Mucosa of rectum (tissue), 2 donors: Measurements from ENCODE around the gene DYNC1I1.
"Not testable (repeated sequence)": the region's sequence is repeated elsewhere in the genome, so short reads cannot be mapped to it uniquely, and the experiment has no call there.

Source experiments
- H3K27ac ChIP-seq, 2 donors: one replicate each; pipeline ENCODE4 v1.7.0; 2013; ENCODE audit warnings: inconsistent platforms in 2 of 2, low read depth in 2 of 2, low read length in 2 of 2
- H3K27me3 ChIP-seq, 2 donors: one replicate each; pipeline ENCODE4 v1.7.0; 2013; ENCODE audit warnings: low read length in 2 of 2; ENCODE audit not compliant: control insufficient read depth in 2 of 2, insufficient read depth in 2 of 2
- H3K36me3 ChIP-seq, 2 donors: one replicate each; pipeline ENCODE4 v1.7.0; 2013; ENCODE audit warnings: low read length in 2 of 2; ENCODE audit not compliant: control insufficient read depth in 2 of 2, insufficient read depth in 2 of 2
- H3K4me1 ChIP-seq, 2 donors: one replicate each; pipeline ENCODE4 v1.7.0; 2013; ENCODE audit warnings: low read length in 2 of 2, mild to moderate bottlenecking in 1 of 2; ENCODE audit not compliant: control insufficient read depth in 2 of 2, insufficient read depth in 2 of 2
- H3K4me3 ChIP-seq, 2 donors: one replicate each; pipeline ENCODE4 v1.7.0; 2013; ENCODE audit warnings: low read length in 2 of 2
- H3K9ac ChIP-seq, 2 donors: one replicate each; pipeline ENCODE4 v1.7.0; 2013; ENCODE audit warnings: low read length in 2 of 2, low read depth in 1 of 2, mild to moderate bottlenecking in 1 of 2
- H3K9me3 ChIP-seq, 2 donors: one replicate each; pipeline ENCODE4 v1.7.0; 2013; ENCODE audit warnings: low read length in 2 of 2; ENCODE audit not compliant: control insufficient read depth in 2 of 2
- donor health status: healthy.
- donor health status: Normal muscosa, but diverticular disease.

The DYNC1I1 gene

GRCh38 chr7:95921543-95921942, 149.2 kb downstream of the DYNC1I1 start:
- H3K4me3 ChIP-seq: no peak overlapping the region
- no peaks in the 10 kb centered on the region for H3K36me3 ChIP-seq
- no peaks in the 10 kb centered on the region for H3K27me3 ChIP-seq
- no peaks in the 10 kb centered on the region for H3K4me1 ChIP-seq
- no peak overlapping the region for H3K9ac ChIP-seq
- no peak overlapping the region for H3K27ac ChIP-seq
- no peaks in the 10 kb centered on the region for H3K9me3 ChIP-seq

- H3K4me3 ChIP-seq: no peak overlapping the region
- no peaks in the 10 kb centered on the region for H3K4me1 ChIP-seq
- no peaks in the 10 kb centered on the region for H3K9me3 ChIP-seq
- no peak overlapping the region for H3K9ac ChIP-seq
- no peak overlapping the region for H3K27ac ChIP-seq
- no peaks in the 10 kb centered on the region for H3K27me3 ChIP-seq
- no peaks in the 10 kb centered on the region for H3K36me3 ChIP-seq
These were observed 149.8 kb downstream of the DYNC1I1 start for GRCh38 chr7:95922191-95922590.

- no peaks in the 10 kb centered on the region for H3K4me1 ChIP-seq
- no peaks in the 10 kb centered on the region for H3K36me3 ChIP-seq
- H3K27ac ChIP-seq: no peak overlapping the region
- H3K4me3 ChIP-seq: no peak overlapping the region
- H3K9me3 ChIP-seq: no peaks in the 10 kb centered on the region
- no peaks in the 10 kb centered on the region for H3K27me3 ChIP-seq
- H3K9ac ChIP-seq: no peak overlapping the region
These were observed 152.9 kb downstream of the DYNC1I1 start for GRCh38 chr7:95925236-95925635.

GRCh38 chr7:95925971-95926370, 153.6 kb downstream of the DYNC1I1 start:
- Histone ChIP-seq H3K27me3 (no peaks in the 10 kb centered on the region), H3K4me1 (no peaks in the 10 kb centered on the region), H3K9ac (no peak overlapping the region), H3K36me3 (no peaks in the 10 kb centered on the region), H3K27ac (no peak overlapping the region), H3K4me3 (no peak overlapping the region), H3K9me3 (no peaks in the 10 kb centered on the region)

GRCh38 chr7:95927756-95928155, 155.4 kb downstream of the DYNC1I1 start:
- Histone ChIP-seq H3K27ac (no peak overlapping the region), H3K27me3 (no peaks in the 10 kb centered on the region), H3K36me3 (no peaks in the 10 kb centered on the region), H3K9me3 (no peaks in the 10 kb centered on the region), H3K4me3 (no peak overlapping the region), H3K4me1 (no peaks in the 10 kb centered on the region), H3K9ac (no peak overlapping the region)

GRCh38 chr7:95929710-95930280, 157.4 kb downstream of the DYNC1I1 start:
- Histone ChIP-seq H3K36me3 (no peaks in the 10 kb centered on the region), H3K4me3 (no peak overlapping the region), H3K9me3 (no peaks in the 10 kb centered on the region), H3K27ac (no peak overlapping the region), H3K9ac (no peak overlapping the region), H3K27me3 (no peaks in the 10 kb centered on the region), H3K4me1 (no peaks in the 10 kb centered on the region)

GRCh38 chr7:95931460-95932232, 159.3 kb downstream of the DYNC1I1 start:
- no peaks in the 10 kb centered on the region for H3K4me1 ChIP-seq
- no peak overlapping the region for H3K4me3 ChIP-seq
- H3K27ac ChIP-seq: no peak overlapping the region
- H3K36me3 ChIP-seq: no peaks in the 10 kb centered on the region
- H3K9me3 ChIP-seq: no peaks in the 10 kb centered on the region
- H3K9ac ChIP-seq: no peak overlapping the region
- H3K27me3 ChIP-seq: no peaks in the 10 kb centered on the region

GRCh38 chr7:95933618-95934017, 161.3 kb downstream of the DYNC1I1 start:
- Histone ChIP-seq H3K36me3 (no peaks in the 10 kb centered on the region), H3K9ac (no peak overlapping the region), H3K9me3 (no peaks in the 10 kb centered on the region), H3K4me3 (no peak overlapping the region), H3K27ac (no peak overlapping the region), H3K4me1 (no peaks in the 10 kb centered on the region), H3K27me3 (no peaks in the 10 kb centered on the region)

GRCh38 chr7:95944867-95945266, 172.5 kb downstream of the DYNC1I1 start:
- not testable (repeated sequence) for H3K9ac ChIP-seq, H3K36me3 ChIP-seq, H3K9me3 ChIP-seq, H3K4me1 ChIP-seq, H3K27me3 ChIP-seq, H3K27ac ChIP-seq, H3K4me3 ChIP-seq

- Histone ChIP-seq H3K27ac (no peak overlapping the region), H3K9me3 (no peaks in the 10 kb centered on the region), H3K4me3 (no peak overlapping the region), H3K36me3 (no peaks in the 10 kb centered on the region), H3K4me1 (no peaks in the 10 kb centered on the region), H3K9ac (no peak overlapping the region), H3K27me3 (no peaks in the 10 kb centered on the region)
These were observed 178.3 kb downstream of the DYNC1I1 start for GRCh38 chr7:95950698-95951097.
